Fibroblast of skin of right quadriceps (primary cell): ENCODE measurements around the gene LDLRAD4.
"Not testable (repeated sequence)": the region's sequence is repeated elsewhere in the genome, so short reads cannot be mapped to it uniquely, and the experiment has no call there.

ENCODE experiments used
- DNase-seq: peaks from one replicate; pipeline ENCODE4 v3.0.0-alpha.2; 2013

LDLRAD4 gene

DNA sequence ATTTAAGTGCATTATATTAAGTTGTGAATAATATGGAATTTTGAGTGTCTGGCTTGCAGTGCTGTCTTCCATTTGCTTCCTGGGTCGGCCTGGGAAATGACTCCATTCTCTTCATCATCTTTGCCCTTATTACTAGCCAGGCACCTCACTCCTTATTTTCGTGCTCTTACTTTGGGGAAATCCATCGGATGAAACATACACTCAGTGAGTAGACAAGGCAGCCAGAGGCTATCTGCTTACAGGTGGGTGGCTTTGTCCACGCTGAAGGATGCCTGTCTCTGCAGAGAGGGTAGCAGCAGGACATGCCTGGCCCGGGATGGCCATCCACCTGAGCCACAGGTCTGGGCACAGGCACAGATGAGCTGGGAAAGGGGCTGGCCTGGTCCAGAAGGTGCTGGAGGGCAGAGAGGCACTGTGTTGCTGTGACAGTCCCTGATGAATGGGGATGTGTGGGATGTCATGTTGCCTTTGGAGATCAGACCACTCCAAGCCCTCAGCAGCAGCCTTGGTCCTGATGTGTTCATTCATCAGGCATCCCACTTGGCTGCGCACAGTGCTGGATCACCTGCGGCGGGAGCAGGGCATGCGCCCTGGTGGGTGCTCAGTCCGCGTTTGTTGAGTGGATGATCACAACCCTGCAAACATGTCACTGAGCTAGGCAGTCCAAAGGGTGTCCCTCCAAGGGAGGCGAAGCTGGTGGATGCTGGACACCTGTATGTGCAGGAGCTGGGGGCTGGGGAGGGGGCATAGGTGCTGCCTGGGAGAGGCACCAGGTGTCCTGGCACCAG lies 236.0 kb downstream of the LDLRAD4 start:
- DNase-seq = no peak

- DNase-seq = no peak
Measured at GRCh38 chr18:13455471-13455870, 236.9 kb downstream of the LDLRAD4 start.

DNA sequence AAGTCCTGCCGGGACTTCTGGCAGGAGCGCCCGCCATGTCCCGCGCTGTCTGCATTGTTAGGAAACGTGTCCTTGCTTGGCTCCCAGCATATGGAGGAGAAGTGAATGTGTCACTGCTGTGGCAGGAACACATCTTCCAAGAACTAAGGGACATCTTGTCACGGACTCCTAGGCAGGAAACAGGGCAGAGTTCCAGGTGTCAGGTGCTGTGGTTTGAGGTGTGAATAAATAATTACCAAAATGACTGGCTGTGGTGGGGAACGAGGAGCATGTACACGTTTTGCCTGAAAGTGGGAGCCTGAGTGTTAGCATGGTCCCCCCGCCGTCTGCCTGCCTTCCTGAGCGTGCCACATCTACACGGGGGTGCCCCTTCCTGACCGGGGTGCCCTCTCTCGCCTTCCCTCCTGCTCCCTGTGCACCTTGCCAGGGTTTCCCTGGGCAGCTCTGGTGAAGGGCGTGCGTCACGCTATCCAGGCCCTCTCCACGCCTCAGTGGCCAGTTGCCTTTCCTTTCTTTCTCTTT lies 237.5 kb downstream of the LDLRAD4 start:
- DNase-seq = no peak

DNA sequence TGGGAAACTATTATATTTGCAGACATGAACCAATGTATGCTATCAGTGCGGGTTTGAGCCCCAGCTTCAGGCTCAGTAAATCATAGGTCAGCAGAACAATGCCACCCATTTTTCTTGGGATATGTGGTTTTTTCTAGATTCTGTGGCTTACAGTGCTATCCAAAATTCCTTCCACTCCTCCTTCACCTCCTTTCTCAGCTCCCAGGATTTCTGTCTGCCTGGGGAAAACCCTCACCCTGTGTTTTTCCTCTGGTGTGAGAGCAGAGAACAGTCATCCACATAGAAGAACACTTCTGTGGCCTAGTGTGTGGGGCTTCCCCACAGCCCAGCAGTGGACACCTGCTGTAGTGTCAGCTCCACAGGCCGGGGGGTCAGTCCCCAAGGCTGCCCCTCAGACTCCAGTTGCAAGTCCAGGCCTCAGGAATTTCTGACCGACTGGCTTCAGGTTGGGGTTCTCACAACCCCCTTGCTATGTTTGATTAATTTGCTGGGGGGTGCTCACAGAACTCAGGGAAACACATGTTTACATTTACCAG lies 238.2 kb downstream of the LDLRAD4 start:
- no peak for DNase-seq

DNA sequence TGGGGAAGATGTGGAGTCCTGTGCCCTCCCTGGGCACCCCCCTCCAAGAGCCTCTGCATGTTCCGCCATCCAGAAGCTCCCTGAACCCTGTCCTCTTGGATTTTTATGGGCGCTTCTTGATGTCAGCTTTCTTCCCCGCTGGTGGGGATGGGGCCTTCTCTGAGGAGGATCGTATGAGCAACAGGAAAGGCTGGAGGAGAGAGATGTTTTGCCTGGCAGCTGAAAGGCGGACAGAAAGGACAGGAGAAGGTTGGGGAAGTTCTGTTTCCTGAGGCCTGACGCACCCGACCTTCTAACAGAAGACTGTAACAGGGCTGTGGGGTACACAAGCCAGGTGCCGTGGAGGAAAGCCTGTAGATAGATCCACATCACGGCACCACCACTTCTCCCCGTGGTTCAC lies 238.8 kb downstream of the LDLRAD4 start:
- no peak for DNase-seq

DNA sequence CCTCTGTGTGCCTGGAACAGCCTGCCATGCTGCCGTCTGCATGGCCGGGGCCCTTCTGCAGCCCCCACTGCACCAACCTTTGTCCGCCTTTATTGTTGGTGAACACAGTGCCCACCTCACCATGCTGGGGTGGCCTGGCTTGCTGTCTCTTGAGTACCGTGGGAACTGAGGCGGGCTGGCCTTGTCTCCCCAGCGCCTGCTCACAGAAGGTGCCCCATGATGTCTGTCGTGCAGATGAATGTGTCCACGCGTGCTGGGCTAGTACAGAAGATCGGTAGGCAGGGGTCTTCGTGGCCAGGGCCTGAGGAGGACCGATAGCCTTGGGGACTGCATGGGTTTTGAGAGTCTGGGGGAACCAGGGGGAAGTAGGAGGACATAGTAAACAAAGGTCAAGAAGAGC lies 242.4 kb downstream of the LDLRAD4 start:
- DNase-seq = no peak

- no peak for DNase-seq
Measured at GRCh38 chr18:13461469-13461868, 242.9 kb downstream of the LDLRAD4 start.

- DNase-seq = no peak
Measured at GRCh38 chr18:13461936-13462335, 243.4 kb downstream of the LDLRAD4 start.

GRCh38 chr18:13462686-13463085 lies 244.1 kb downstream of the LDLRAD4 start:
- DNase-seq = no peak

DNA sequence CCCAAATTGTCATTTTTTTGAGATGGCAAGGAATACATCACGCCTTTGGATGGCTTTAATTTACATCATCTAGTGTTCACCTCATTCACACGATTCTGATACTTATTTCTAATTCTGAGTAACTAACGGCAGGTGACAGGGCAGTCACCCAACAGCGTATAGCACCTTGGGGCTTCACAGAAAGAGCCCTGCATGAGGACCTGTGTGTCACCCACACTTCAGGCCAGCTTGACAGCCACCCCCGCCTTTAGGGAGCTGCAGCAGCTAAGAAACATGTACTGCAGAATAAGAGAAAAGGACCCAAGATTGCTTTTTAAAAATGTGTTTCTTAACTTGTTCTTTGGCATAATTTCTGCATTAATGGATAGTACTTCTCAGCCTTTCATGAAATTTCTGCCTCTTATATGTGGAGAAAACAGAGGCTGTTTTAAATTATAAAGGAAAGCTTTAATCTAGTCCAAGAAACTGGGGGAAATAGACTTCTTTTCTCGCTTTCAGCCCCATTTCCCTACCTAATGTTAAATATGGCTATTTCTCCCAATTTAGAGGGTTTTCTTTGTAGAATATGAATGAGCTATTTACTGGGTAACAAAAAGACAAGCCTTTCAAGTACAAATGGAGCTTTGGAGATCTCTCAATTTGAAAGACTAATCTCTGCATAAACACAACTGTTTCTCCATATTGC lies 245.1 kb downstream of the LDLRAD4 start:
- no peak for DNase-seq

DNA sequence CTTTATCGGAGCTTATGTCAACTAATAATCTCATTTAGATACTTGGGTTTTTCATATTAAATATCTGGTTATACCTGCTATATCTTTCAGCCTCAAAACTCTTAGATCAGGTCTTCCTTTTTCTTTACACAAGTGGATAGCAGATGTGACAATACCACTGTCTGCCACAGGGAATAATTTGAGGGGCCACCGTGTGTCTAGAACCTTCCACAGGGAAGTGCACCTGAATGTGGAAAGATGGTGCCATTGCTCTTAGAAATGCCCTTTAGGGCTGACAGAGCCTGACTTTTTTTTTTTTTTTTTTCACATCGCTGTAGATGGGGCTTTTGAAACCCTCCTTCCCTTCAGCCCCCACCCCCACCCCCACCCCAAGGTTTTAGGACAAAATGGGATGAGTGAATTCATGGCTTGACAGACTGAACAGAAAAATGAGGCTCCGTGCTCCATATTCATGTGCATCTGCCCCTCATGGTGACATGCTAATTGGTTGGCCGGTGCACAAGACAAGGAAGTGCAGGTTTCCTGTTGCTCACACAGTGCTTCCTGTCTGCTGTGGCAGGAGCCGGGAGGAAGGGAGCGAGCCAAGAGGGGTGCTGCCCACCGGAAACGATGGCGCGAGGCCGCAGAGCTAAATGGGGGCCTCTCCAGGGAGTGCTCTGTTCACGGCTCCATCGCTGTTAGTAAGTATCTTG lies 246.0 kb downstream of the LDLRAD4 start:
- no peak for DNase-seq

- DNase-seq = no peak
Measured at GRCh38 chr18:13465124-13465446, 246.5 kb downstream of the LDLRAD4 start.

DNA sequence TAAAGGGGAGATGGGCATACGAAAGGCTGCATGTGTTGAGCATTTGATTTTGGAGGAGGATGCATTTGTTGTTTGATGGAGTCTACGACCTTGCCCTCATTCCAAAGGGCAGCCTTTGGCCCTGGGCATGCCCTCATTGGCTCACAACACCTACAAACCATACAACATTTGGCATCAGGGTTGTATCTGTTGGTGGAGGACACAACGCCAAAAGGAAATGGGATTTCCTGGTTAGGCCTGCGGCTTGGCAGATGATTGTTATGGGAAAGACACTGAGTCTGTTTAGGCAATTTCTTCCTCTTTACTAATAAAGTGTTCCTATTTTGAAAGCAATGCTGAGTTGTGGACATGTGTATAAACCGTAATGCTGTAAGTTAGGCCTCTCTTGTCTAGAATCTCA lies 246.9 kb downstream of the LDLRAD4 start:
- DNase-seq = no peak

DNA sequence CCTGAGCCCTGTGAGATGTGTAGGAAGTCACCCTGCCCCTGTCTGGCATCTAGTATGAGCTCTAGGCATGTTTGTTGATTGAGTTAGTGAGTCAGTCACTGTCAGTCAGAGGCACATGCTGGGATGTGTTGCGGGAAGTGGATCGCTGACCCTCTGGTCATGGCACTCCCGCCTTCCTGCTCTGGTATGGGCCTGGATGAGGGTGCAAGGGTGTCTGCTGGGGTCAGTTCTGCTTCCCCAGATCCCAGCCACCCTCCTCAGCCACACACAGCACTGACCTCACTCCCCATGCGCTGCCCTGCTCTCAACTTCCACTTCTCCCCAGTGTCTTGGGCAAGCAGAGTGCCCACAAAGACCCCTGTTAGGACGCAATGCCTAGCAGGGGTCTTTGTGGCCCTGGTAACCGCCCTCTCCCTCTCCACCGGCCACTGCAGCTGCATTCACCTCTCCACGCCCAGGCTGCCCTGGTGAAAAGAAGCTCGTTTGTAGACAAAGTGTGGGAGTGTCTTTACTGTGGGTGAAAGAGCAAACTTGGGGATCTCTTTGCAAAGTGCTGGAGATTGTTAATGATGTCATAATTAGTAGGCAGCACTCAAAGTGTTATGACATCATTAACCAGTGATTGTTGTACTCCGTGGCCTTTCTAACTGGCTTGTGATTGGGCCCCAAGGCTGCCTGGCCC lies 252.1 kb downstream of the LDLRAD4 start:
- DNase-seq = no peak

GRCh38 chr18:13471198-13471845 lies 252.8 kb downstream of the LDLRAD4 start:
- no peak for DNase-seq

DNA sequence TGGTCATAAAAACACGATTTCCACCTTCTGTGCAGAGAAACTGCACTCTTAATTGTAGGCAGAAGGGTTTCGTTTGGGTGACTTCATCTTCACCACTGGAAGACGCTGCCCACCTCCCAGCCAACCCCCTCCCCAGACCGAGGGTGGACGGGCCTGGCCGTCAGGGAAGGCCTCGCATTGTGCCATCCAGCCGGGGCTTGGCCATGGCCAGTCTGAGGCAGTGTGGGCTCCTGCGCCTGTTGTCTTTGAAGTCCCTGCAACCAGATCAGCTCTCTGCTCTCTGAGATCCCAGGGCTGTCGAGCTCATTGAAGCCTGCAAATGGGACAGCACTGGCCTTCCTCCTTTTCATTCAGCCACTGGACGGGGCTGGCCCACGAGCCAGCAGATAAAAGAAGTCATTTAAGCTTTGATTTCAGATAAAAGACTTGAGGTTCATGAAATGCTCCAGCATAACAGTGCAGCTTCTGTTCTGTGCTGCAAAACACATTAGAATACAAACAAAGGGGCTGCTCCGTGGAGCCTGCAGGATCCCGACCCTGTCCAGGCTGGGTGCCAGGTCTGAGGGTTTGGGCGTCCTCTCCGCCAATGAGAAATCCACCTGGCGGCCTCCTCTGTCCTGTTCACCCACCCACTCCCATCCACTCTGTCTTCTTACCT lies 253.5 kb downstream of the LDLRAD4 start:
- DNase-seq = no peak

DNA sequence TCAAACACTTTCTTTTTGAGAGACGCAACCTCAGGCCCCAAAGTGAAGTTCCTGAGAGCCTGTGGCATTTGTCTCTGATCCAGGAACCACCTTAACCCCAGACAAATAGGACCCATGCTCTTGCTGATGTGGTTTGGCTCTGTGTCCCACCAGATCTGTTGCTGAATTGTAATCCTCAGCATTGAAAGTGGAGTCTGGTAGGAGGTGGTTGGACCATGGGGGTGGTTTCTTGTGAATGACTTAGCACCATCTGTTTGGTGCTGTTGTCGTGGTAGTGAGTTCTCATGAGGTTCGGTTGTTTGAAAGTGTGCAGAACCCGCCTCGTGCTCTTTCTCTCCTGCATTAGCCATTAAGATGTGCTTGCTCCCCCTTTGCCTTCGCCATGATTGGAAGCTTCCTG lies 255.2 kb downstream of the LDLRAD4 start:
- no peak for DNase-seq

GRCh38 chr18:13474336-13474735 lies 255.8 kb downstream of the LDLRAD4 start:
- DNase-seq = no peak

GRCh38 chr18:13474907-13475545 lies 256.5 kb downstream of the LDLRAD4 start:
- no peak for DNase-seq

- DNase-seq = not testable (repeated sequence)
Measured at GRCh38 chr18:13476312-13476711, 257.8 kb downstream of the LDLRAD4 start.

- DNase-seq = no peak
Measured at GRCh38 chr18:13477147-13477683, 258.7 kb downstream of the LDLRAD4 start.
